Right cardiac atrium (tissue), 5 donors: ENCODE measurements around the gene NEK6. TPM values are rescaled to one million over a fixed set of nuclear protein-coding genes. Genes with fewer than 3 reads are reported as not detected.

ENCODE experiments used
- ATAC-seq, 2 donors: fragments of 200-7000 bp; cut with Tn5 transposase; one replicate each; pipeline versions ENCODE4 v1.8.0 to v1.9.1; 2020; ENCODE audit warnings: moderate library complexity in 2 of 2, mild to moderate bottlenecking in 1 of 2
- DNase-seq, 3 donors: peaks; one replicate each; pipeline ENCODE4 v3.0.0-alpha.2; 2020
- H3K27ac ChIP-seq: one replicate; pipeline ENCODE4 v1.5.1; 2013; ENCODE audit warnings: mild to moderate bottlenecking, low read length, control low read depth, moderate library complexity
- H3K27me3 ChIP-seq: one replicate; pipeline ENCODE4 v1.6.1; 2013; ENCODE audit not compliant: control insufficient read depth, insufficient read depth
- H3K4me1 ChIP-seq: one replicate; pipeline ENCODE4 v1.6.1; 2013; ENCODE audit warnings: low read length; ENCODE audit not compliant: control insufficient read depth, insufficient read depth
- H3K4me3 ChIP-seq: one replicate; pipeline ENCODE4 v1.5.1; 2013; ENCODE audit warnings: low read length, control low read depth
- H3K9me3 ChIP-seq: one replicate; pipeline ENCODE4 v1.6.1; 2013; ENCODE audit warnings: low read length; ENCODE audit not compliant: control insufficient read depth
- WGBS: extraction: QIAGEN DNeasy Blood & Tissue Kit; methylation state at CpG from one replicate; pipeline ENCODE4 v1.1.7; 2013; 5-methylcytosine and 5-hydroxymethylcytosine counted together
- intact Hi-C, 4 donors: fragments of 100-400 bp; cut with DNase I; formaldehyde crosslinking; loops; one replicate each; pipeline versions ENCODE4 v1.11.0 to v1.14.0; 2022 to 2023
- polyA plus RNA-seq: library from polyadenylated mRNA; stranded (reverse); fragments of 200-250 nt; gene quantifications from one replicate; pipeline ENCODE4 v1.2.3, GENCODE V29; 2013
- total RNA-seq, 4 donors: library from RNA; stranded (reverse); fragmentation: NEBNext Ultra II Directional; extraction: Animal tissue kit (Norgen Biotek cat#: 25700); gene quantifications; one replicate each; pipeline ENCODE4 v1.2.1, GENCODE V29; 2021
- donor health status: healthy with polysubstance abuse.
- donor health status: DM: no; HTN: yes; CAD: no.
- donor health status: DM: no; HTN: no; CAD: no.
- donor health status: DM: no; HTN: yes; CAD: no; lungs with severe emphysema.
- donor health status: DM: yes; HTN: yes; CAD: no.

The NEK6 gene
- total and polyA plus RNA-seq, 5 donors = 4.7 to 19.2 (median 12.2) TPM

DNA sequence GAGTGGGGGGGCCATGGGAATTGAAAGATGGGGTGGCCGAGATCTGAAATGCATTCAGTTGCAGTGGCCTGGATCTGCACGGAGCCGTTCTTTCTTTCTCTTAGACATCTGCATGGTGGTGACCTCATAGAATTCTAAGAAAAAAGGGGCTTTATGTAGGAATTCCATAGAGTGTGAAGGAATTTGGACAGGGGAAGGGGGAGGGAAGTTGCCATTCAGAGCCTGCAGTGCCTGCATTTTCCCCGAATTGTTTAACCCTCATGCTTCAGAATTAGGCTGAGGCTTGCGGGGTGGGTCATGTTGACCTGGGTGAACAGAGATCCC is 4.9 kb downstream of the NEK6 start:
- ATAC-seq (no peak), DNase-seq (peak in 2 of 3 donors; percentile 6 to 8)
- 80% methylated on average over 5 of the region's 5 CpGs for WGBS
- H3K4me1 ChIP-seq = peaks cover 26% of the 10 kb centered on the region
- H3K4me3 ChIP-seq = no peak overlapping the region
- no peak overlapping the region for H3K27ac ChIP-seq
- intact Hi-C loops = no loop called here
- H3K9me3 ChIP-seq = no peaks in the 10 kb centered on the region
- H3K27me3 ChIP-seq = no peaks in the 10 kb centered on the region

DNA sequence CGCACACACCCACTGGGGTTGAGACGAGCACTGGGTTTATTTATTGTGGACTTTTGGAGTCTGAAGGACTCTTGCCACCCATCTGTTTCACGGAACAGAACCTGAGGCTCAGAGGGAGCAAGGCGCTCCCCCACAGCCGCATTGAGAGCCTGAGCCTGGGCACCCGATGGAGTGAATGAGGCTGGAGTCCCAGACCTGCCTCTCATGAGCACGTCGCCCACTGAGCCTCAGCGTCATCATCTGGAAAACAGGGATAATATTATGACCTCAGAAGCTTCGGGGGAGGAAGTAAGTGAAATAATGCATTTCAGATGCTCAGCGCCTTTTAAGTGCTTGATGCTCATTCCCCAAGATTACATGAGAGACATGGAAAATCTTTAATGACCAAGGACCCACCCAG is 5.5 kb downstream of the NEK6 start:
- H3K9me3 ChIP-seq = no peaks in the 10 kb centered on the region
- no peak overlapping the region for H3K4me3 ChIP-seq
- WGBS = 78% methylated on average over 11 of the region's 11 CpGs
- DNase-seq (peak in 2 of 3 donors; percentile 23 to 25), ATAC-seq (no peak)
- no peak overlapping the region for H3K27ac ChIP-seq
- intact Hi-C loops = no loop called here
- H3K4me1 ChIP-seq = peaks cover 26% of the 10 kb centered on the region
- no peaks in the 10 kb centered on the region for H3K27me3 ChIP-seq

- ATAC-seq (no peak), DNase-seq (peak in 2 of 3 donors; percentile 41 to 48)
- Histone ChIP-seq H3K4me1 (peaks cover 26% of the 10 kb centered on the region), H3K27me3 (no peaks in the 10 kb centered on the region), H3K4me3 (no peak overlapping the region), H3K9me3 (no peaks in the 10 kb centered on the region), H3K27ac (no peak overlapping the region)
- 54% methylated on average over 22 of the region's 22 CpGs for WGBS
- intact Hi-C loops = no loop called here
Measured at GRCh38 chr9:124263800-124264426, 6.2 kb downstream of the NEK6 start.

DNA sequence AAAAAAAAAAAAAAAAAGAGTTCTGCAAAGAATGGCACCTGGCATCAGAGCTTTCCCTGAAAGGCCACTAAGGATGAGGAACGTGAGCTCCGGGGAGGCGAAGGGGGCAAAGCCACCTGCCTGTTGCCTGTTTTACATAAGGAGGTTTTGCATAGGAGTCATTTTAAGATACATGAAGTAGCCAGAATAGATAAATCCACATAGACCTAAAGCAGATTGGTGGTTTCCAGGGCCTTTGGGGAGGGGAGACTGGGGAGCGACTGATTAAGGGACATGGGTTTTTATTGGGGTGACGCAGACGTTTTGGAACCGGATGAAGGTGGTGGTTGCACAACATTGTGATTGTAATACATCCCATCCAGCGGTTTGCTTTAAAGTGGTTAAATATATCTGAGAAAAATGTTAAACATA is 7.1 kb downstream of the NEK6 start:
- H3K4me1 ChIP-seq = peaks cover 26% of the 10 kb centered on the region
- H3K27ac ChIP-seq = no peak overlapping the region
- H3K4me3 ChIP-seq = no peak overlapping the region
- DNase-seq (peak in 1 of 3 donors; percentile 3), ATAC-seq (no peak)
- intact Hi-C loops = no loop called here
- H3K27me3 ChIP-seq = no peaks in the 10 kb centered on the region
- 76% methylated on average over 8 of the region's 8 CpGs for WGBS
- H3K9me3 ChIP-seq = no peaks in the 10 kb centered on the region

DNA sequence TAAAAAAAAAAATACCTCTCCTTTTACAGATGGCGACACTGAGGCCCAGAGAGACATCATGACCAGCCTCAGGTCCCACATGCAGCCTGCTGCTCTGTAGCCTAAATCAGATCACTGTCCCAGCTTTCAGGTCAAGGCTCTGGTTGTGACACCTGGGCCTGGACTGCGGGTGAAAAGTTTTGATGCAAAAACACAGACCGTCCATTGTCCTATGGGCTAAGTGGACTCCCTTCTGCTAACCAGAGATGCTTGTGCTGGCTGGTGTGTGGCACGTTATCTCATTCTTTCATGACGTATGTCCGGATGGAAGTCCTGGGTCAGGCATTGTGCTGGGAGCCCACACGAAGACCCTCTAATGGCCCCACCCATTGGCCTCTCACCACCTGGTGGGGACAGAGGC is 7.8 kb downstream of the NEK6 start:
- DNase-seq (no peak), ATAC-seq (no peak)
- WGBS = 82% methylated on average over 7 of the region's 7 CpGs
- Histone ChIP-seq H3K9me3 (no peaks in the 10 kb centered on the region), H3K27me3 (no peaks in the 10 kb centered on the region), H3K4me1 (peaks cover 28% of the 10 kb centered on the region), H3K4me3 (no peak overlapping the region), H3K27ac (no peak overlapping the region)
- intact Hi-C loops = no loop called here

DNA sequence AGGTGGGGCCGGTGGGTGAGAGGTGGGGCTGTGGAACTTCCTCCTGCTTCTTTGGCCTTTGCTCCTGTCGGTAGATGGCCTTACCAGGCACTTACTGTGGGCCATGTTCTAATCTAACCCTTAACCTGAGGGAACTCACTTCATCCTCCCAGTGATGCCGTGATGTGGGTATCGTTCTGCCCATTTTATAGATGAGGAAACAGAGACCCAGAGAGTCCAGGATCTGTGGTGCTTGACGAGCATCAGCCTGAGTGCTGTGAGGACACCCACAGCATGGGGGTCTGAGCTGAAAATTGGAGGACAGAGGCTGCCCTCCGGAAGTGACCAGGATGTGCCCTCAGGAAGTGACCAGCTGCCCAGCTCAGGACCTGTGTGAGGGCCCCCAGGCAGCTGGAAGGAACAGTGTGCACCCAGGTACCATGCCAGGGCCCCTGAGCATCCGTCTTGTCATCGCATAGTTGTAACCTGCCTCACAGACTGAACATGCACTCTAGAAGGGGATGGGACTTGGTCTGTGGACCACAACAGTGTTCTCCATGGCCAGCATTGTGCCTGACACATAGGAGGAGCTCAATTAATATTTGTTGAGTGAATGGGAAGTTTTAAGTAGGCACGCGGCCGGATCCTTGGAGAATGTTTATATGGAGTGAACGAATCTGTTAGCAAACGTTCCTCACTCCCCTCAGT is 8.5 kb downstream of the NEK6 start:
- no peak overlapping the region for H3K27ac ChIP-seq
- H3K4me3 ChIP-seq = no peak overlapping the region
- WGBS = 79% methylated on average over 13 of the region's 13 CpGs
- H3K27me3 ChIP-seq = no peaks in the 10 kb centered on the region
- no peak for ATAC-seq
- peaks cover 28% of the 10 kb centered on the region for H3K4me1 ChIP-seq
- intact Hi-C loops = no loop called here
- H3K9me3 ChIP-seq = no peaks in the 10 kb centered on the region
- peak in 1 of 3 donors; percentile 18 for DNase-seq

DNA sequence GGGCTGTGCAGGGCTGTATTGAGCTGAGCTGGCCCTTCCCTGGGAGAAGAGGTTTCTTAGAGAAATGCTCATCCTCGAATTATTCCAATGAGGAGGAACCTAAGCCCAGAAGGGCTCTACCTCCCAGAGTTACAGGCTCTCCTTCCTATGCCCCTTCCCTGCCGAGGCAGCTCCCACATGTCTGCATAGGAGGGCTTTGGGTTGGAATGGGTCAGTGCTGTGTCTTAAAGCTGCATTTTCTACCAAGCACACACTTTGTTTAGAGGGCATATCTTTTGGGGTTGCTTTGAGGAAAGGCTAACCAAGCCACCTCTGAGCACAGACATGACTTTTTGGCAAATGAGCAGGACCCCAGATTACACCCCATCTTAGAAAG is 9.1 kb downstream of the NEK6 start:
- H3K27ac ChIP-seq = no peak overlapping the region
- no peak overlapping the region for H3K4me3 ChIP-seq
- peaks cover 30% of the 10 kb centered on the region for H3K4me1 ChIP-seq
- H3K9me3 ChIP-seq = no peaks in the 10 kb centered on the region
- no peaks in the 10 kb centered on the region for H3K27me3 ChIP-seq
- intact Hi-C loops = no loop called here
- ATAC-seq (no peak), DNase-seq (no peak)
- WGBS = 60% methylated on average over 2 of the region's 2 CpGs

DNA sequence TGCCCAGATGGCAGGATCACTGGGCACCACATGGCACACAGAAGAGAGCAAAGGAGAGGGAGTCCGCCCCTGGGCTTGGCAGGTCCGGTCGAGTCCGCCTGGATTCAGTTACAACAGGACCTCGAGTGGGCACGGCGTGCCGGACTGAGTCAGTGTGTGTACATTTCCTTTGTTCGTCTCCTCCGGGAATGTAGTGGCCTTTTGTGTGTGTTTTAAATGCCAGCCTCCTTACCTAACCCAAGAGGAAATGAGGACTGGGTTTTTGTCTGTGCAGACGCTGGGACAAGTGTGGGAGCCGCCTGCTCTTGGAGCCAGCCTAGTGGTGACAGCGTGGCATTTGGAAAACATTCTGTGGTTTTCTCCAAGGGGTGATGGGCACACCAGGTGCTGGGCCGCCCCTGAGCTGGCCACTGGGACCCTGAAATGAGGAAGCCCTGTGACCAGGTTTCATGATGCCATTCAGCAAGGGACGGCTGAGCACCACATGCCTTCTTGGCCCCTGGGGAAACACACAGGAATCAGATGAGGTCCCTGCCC is 9.6 kb downstream of the NEK6 start:
- intact Hi-C loops = no loop called here
- H3K4me3 ChIP-seq = no peak overlapping the region
- no peak overlapping the region for H3K27ac ChIP-seq
- WGBS = 54% methylated on average over 15 of the region's 15 CpGs
- H3K4me1 ChIP-seq = peaks cover 27% of the 10 kb centered on the region
- peak; percentile 30 to 44 for ATAC-seq
- H3K27me3 ChIP-seq = no peaks in the 10 kb centered on the region
- H3K9me3 ChIP-seq = no peaks in the 10 kb centered on the region
- peak in 1 of 3 donors; percentile 69 for DNase-seq

GRCh38 chr9:124268248-124268647 is 10.5 kb downstream of the NEK6 start:
- intact Hi-C loops = no loop called here
- DNase-seq = no peak
- Histone ChIP-seq H3K27ac (no peak overlapping the region), H3K27me3 (no peaks in the 10 kb centered on the region), H3K4me1 (peaks cover 26% of the 10 kb centered on the region), H3K4me3 (no peak overlapping the region), H3K9me3 (no peaks in the 10 kb centered on the region)
- WGBS = 82% methylated on average over 3 of the region's 3 CpGs
- no peak for ATAC-seq

- 83% methylated on average over 13 of the region's 13 CpGs for WGBS
- peaks cover 23% of the 10 kb centered on the region for H3K4me1 ChIP-seq
Measured at GRCh38 chr9:124268661-124269060, 10.9 kb downstream of the NEK6 start.

GRCh38 chr9:124269556-124269955 is 11.8 kb downstream of the NEK6 start:
- intact Hi-C loops = no loop called here
- 93% methylated on average over 6 of the region's 6 CpGs for WGBS
- Histone ChIP-seq H3K4me3 (no peak overlapping the region), H3K4me1 (peaks cover 21% of the 10 kb centered on the region), H3K27me3 (no peaks in the 10 kb centered on the region), H3K27ac (no peak overlapping the region), H3K9me3 (no peaks in the 10 kb centered on the region)
- DNase-seq (no peak), ATAC-seq (no peak)

More at GRCh38 chr9:124268661-124269060, 10.9 kb downstream of the NEK6 start:
- ATAC-seq (no peak), DNase-seq (no peak)
- Histone ChIP-seq H3K27me3 (no peaks in the 10 kb centered on the region), H3K27ac (no peak overlapping the region), H3K9me3 (no peaks in the 10 kb centered on the region), H3K4me3 (no peak overlapping the region)
- intact Hi-C loops = no loop called here
